Hepatocyte (in vitro differentiated cells): ENCODE results near the gene CDCA3. TPM values are rescaled to one million over a fixed set of nuclear protein-coding genes. Genes with fewer than 3 reads are reported as not detected.

Source experiments
- DNase-seq: peaks from one replicate; pipeline ENCODE4 v3.0.0-alpha.2; 2016; ENCODE audit warnings: low spot score
- H2AFZ ChIP-seq: fragments of 200-600 bp; sonication (generic); 2 replicates; pipeline ENCODE4 v1.6.0; 2016; ENCODE audit warnings: antibody characterized with exemption, mild to moderate bottlenecking
- H3K27ac ChIP-seq: fragments of 200-600 bp; sonication (generic); 2 replicates; pipeline ENCODE4 v1.5.1; 2016; ENCODE audit warnings: mild to moderate bottlenecking
- H3K27me3 ChIP-seq: fragments of 200-600 bp; sonication (generic); 2 replicates; pipeline ENCODE4 v1.6.1; 2016
- H3K36me3 ChIP-seq: fragments of 200-600 bp; sonication (generic); replicated peaks from 2 replicates; pipeline ENCODE4 v1.5.1; 2016; ENCODE audit warnings: low read depth; ENCODE audit not compliant: insufficient read depth
- H3K4me1 ChIP-seq: fragments of 200-600 bp; sonication (generic); 2 replicates; pipeline ENCODE4 v1.5.1; 2016; ENCODE audit warnings: mild to moderate bottlenecking, moderate library complexity; ENCODE audit not compliant: insufficient read depth
- H3K4me2 ChIP-seq: fragments of 200-600 bp; sonication (generic); 2 replicates; pipeline ENCODE4 v1.6.0; 2016
- H3K4me3 ChIP-seq: fragments of 200-600 bp; sonication (generic); 2 replicates; pipeline ENCODE4 v1.5.1; 2016; ENCODE audit warnings: mild to moderate bottlenecking
- H3K79me2 ChIP-seq: fragments of 200-600 bp; sonication (generic); 2 replicates; pipeline ENCODE4 v1.6.0; 2017; ENCODE audit warnings: mild to moderate bottlenecking
- H3K9me2 ChIP-seq: fragments of 200-600 bp; sonication (generic); replicated peaks from 2 replicates; pipeline ENCODE4 v1.6.0; 2017; ENCODE audit warnings: mild to moderate bottlenecking; ENCODE audit not compliant: insufficient read depth
- H3K9me3 ChIP-seq: fragments of 200-600 bp; sonication (generic); 2 replicates; pipeline ENCODE4 v1.5.1; 2016; ENCODE audit warnings: low read depth, mild to moderate bottlenecking
- H4K20me1 ChIP-seq: fragments of 200-600 bp; sonication (generic); 2 replicates; pipeline ENCODE4 v1.6.0; 2016; ENCODE audit warnings: mild to moderate bottlenecking; ENCODE audit not compliant: insufficient read depth, poor library complexity, severe bottlenecking
- EZH2 ChIP-seq: fragments of 200-600 bp; sonication (generic); IDR thresholded peaks from 2 replicates; pipeline ENCODE4 v1.6.1; 2016; ENCODE audit warnings: antibody characterized with exemption, mild to moderate bottlenecking, borderline replicate concordance
- EZH2phosphoT487 ChIP-seq: fragments of 200-600 bp; sonication (generic); IDR thresholded peaks from one replicate; pipeline ENCODE4 v1.6.1; 2018; ENCODE audit warnings: antibody characterized with exemption, mild to moderate bottlenecking, low read depth, moderate library complexity; ENCODE audit not compliant: unreplicated experiment, severe bottlenecking
- WGBS: methylation state at CpG from one replicate; pipeline ENCODE4 v1.1.6; 2016; ENCODE audit warnings: low lambda C conversion rate; ENCODE audit errors: missing lambda C conversion rate; 5-methylcytosine and 5-hydroxymethylcytosine counted together
- polyA plus RNA-seq: library from polyadenylated mRNA; unstranded; fragments of >200 nt; fragmentation: Nextera tagmentation; extraction: Ambion mirVana; gene quantifications from 2 replicates; pipeline ENCODE4 v1.2.1, GENCODE V29; 2016
- total RNA-seq: library from RNA; depleted of rRNA; stranded (reverse); fragments of >200 nt; gene quantifications from 2 replicates; pipeline ENCODE4 v1.2.3, GENCODE V29; 2014
- TF ChIP-seq, protein P1 (sequence below): fragments of 200-600 bp; sonication (generic); IDR thresholded peaks from 2 replicates; pipeline ENCODE4 v1.5.1; 2016; ENCODE audit warnings: antibody characterized with exemption, mild to moderate bottlenecking; ENCODE audit not compliant: poor library complexity

Gene CDCA3
- total and polyA plus RNA-seq, 2 experiments from 2014 or later, result 8.5 to 18.2 TPM

DNA sequence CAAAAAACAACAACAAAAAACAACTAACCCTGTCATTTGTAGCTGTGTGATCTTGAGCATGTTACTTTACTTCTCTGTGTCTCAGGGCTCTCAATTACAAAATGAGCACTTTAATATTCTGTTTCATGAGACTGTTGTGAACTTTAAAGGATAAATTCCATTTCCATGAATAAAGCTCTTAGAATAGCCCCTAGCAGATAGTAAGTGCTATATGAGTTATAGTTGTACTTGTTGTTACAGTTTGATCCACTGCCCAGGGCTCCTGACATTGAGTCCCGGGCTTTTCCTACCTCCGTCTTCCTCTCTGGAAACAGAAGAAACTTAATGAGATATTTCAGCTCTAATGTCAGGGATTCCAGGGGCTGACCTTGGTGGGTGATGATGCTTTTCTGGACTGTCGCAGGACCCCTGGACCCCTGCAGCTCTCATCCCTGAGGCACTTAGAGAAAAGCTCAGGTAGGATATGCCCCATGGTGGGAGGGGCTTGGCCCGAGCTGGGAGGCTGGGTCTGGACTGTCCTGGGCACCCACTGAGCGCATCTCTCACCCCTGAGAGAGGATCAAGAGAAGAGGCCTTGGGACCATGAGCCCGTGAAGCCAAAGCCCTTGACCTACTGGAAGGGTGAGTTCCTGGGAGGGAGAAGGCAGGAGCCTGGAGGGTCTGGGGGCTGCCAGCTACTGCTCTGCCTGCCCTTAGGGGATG is 17.7 kb downstream of the CDCA3 start:
- Histone ChIP-seq H3K4me1 (no peaks in the 10 kb centered on the region), H3K27ac (no peak overlapping the region), H3K9me2 (no peaks in the 10 kb centered on the region), H3K9me3 (no peaks in the 10 kb centered on the region), H3K4me2 (no peak overlapping the region), H3K27me3 (no peaks in the 10 kb centered on the region), H3K36me3 (no peaks in the 10 kb centered on the region), H3K4me3 (no peak overlapping the region), H3K79me2 (peaks cover 6% of the 10 kb centered on the region), H4K20me1 (no peaks in the 10 kb centered on the region), H2AFZ (no peak overlapping the region)
- TF ChIP-seq EZH2, result no peak
- TF ChIP-seq, protein P1, sequence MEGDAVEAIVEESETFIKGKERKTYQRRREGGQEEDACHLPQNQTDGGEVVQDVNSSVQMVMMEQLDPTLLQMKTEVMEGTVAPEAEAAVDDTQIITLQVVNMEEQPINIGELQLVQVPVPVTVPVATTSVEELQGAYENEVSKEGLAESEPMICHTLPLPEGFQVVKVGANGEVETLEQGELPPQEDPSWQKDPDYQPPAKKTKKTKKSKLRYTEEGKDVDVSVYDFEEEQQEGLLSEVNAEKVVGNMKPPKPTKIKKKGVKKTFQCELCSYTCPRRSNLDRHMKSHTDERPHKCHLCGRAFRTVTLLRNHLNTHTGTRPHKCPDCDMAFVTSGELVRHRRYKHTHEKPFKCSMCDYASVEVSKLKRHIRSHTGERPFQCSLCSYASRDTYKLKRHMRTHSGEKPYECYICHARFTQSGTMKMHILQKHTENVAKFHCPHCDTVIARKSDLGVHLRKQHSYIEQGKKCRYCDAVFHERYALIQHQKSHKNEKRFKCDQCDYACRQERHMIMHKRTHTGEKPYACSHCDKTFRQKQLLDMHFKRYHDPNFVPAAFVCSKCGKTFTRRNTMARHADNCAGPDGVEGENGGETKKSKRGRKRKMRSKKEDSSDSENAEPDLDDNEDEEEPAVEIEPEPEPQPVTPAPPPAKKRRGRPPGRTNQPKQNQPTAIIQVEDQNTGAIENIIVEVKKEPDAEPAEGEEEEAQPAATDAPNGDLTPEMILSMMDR, result no peak
- TF ChIP-seq EZH2phosphoT487, result no peak
- no peak for DNase-seq
- 90% methylated on average over 6 of the region's 6 CpGs for WGBS

GRCh38 chr12:6832125-6832524 is 19.0 kb downstream of the CDCA3 start:
- no peaks in the 10 kb centered on the region for H3K9me3 ChIP-seq
- no peak overlapping the region for H3K4me3 ChIP-seq
- peaks cover 2% of the 10 kb centered on the region for H3K4me1 ChIP-seq
- H3K36me3 ChIP-seq, result no peaks in the 10 kb centered on the region
- no peak overlapping the region for H2AFZ ChIP-seq
- H3K79me2 ChIP-seq, result peaks cover 6% of the 10 kb centered on the region
- H3K4me2 ChIP-seq, result no peak overlapping the region
- H3K27ac ChIP-seq, result no peak overlapping the region
- TF ChIP-seq EZH2 (no peak), EZH2phosphoT487 (no peak)
- TF ChIP-seq, protein P1, result no peak
- no peaks in the 10 kb centered on the region for H3K27me3 ChIP-seq
- no peaks in the 10 kb centered on the region for H4K20me1 ChIP-seq
- no peak for DNase-seq
- H3K9me2 ChIP-seq, result no peaks in the 10 kb centered on the region
- WGBS, result 95% methylated on average over 4 of the region's 4 CpGs

DNA sequence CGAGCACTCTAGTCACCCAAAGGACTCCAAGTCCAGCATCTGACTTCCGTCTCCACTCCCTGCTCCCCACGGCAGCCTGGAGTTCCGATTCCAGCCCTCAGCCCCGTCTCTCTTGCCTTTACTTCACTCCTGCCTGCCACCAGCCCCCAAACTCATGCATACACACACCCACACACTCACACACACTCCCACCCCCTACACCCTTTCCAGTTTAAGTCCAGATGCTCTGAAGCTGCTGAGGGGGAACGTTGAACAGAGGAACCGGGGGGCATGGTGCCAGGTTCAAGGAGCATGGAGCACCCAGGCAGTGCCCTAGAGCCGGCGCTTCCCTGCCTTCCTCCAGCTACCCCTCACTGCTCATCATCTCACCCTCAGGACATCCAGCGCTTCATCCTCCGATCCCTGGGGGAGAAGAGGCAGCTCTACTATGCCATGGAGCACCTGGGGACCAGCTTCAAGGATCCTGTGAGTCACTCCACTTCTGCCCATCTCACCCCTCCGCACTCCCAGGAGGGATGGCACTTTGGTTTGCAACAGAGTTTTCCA is 19.6 kb downstream of the CDCA3 start:
- TF ChIP-seq EZH2, result no peak
- TF ChIP-seq EZH2phosphoT487, result no peak
- TF ChIP-seq, protein P1, result no peak
- H3K9me3 ChIP-seq, result no peaks in the 10 kb centered on the region
- no peaks in the 10 kb centered on the region for H3K36me3 ChIP-seq
- H3K4me2 ChIP-seq, result no peak overlapping the region
- peaks cover 6% of the 10 kb centered on the region for H3K79me2 ChIP-seq
- no peak overlapping the region for H2AFZ ChIP-seq
- WGBS, result 93% methylated on average over 12 of the region's 12 CpGs
- no peak overlapping the region for H3K4me3 ChIP-seq
- H3K9me2 ChIP-seq, result no peaks in the 10 kb centered on the region
- no peak overlapping the region for H3K27ac ChIP-seq
- H4K20me1 ChIP-seq, result no peaks in the 10 kb centered on the region
- DNase-seq, result no peak
- peaks cover 3% of the 10 kb centered on the region for H3K4me1 ChIP-seq
- no peaks in the 10 kb centered on the region for H3K27me3 ChIP-seq
